ENCODE results near the gene OR8B8. TPM values are rescaled to one million over a fixed set of nuclear protein-coding genes. Genes with fewer than 3 reads are reported as not detected.
A peak's percentile ranks its signal among the peaks of the same experiment; 100 is the strongest.

OR8B8 gene
- total and polyA plus RNA-seq, 10 of the 15 experiments (the other 5 are each of a cell fraction or from before 2014, with no cell fraction given): not detected

DNA sequence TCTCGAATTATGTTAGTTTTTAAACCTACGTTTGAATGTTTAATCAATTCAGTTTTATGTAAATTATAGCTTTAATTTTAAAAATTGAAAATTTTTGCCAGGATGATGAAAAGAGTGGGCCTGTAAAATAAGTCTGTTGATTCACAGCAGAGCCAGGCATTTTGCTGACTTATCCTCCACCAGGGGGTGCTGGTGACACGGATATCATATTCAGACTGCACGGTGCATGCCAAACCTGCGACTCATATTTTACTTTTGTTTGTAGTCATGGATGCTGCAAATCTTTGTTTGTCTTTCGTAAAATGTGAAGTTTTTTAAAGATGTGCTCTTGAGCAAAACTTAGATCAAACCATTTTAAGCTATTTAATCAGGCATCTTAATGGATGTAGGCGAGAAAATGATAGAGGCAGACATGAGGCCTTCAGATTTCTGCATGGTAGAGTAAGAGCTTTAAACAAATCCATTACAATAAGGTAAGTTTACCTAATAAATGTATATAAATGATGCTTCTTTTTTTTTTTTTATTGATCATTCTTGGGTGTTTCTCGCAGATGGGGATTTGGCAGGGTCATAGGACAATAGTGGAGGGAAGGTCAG lies 43.1 kb downstream of the OR8B8 start (continued):
- TF ChIP-seq, protein P1, sequence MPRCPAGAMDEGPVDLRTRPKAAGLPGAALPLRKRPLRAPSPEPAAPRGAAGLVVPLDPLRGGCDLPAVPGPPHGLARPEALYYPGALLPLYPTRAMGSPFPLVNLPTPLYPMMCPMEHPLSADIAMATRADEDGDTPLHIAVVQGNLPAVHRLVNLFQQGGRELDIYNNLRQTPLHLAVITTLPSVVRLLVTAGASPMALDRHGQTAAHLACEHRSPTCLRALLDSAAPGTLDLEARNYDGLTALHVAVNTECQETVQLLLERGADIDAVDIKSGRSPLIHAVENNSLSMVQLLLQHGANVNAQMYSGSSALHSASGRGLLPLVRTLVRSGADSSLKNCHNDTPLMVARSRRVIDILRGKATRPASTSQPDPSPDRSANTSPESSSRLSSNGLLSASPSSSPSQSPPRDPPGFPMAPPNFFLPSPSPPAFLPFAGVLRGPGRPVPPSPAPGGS (IDR thresholded peaks at IDR 0.05; ENCODE audit: borderline replicate concordance, insufficient read depth, low read depth, low read length, poor library complexity, severe bottlenecking): no peak
- TF ChIP-seq EZH2 (IDR thresholded peaks at IDR 0.05; ENCODE audit: borderline replicate concordance, control insufficient read depth, low read depth, low read length) (no peak), CHD1 (IDR thresholded peaks at IDR 0.05; ENCODE audit: low read depth, low read length) (no peak), HDGF (IDR thresholded peaks at IDR 0.05) (no peak), RAD21 (IDR thresholded peaks at IDR 0.05; ENCODE audit: insufficient read depth, low read depth, low read length) (peak; percentile 48), HSF1 (IDR thresholded peaks at IDR 0.05; ENCODE audit: low read depth, low read length) (no peak), YY1 (IDR thresholded peaks at IDR 0.05; ENCODE audit: low read depth, low read length) (0 out of 2 replicates have a peak, but pooled peaks have one; percentile 33), JUNB (IDR thresholded peaks at IDR 0.05) (peak; percentile 13; the same call in 1 of the 2 replicates), ZNF274 (IDR thresholded peaks at IDR 0.05; ENCODE audit: insufficient read depth, insufficient read length) (no peak), GATAD2B (conservative IDR thresholded peaks at IDR 0.05; ENCODE audit: low read depth) (no peak), SMAD1 (IDR thresholded peaks at IDR 0.05; ENCODE audit: low read depth, partially characterized antibody) (no peak), RFX5 (IDR thresholded peaks at IDR 0.05; ENCODE audit: low read depth, low read length) (no peak)
- TF ChIP-seq, protein P2, sequence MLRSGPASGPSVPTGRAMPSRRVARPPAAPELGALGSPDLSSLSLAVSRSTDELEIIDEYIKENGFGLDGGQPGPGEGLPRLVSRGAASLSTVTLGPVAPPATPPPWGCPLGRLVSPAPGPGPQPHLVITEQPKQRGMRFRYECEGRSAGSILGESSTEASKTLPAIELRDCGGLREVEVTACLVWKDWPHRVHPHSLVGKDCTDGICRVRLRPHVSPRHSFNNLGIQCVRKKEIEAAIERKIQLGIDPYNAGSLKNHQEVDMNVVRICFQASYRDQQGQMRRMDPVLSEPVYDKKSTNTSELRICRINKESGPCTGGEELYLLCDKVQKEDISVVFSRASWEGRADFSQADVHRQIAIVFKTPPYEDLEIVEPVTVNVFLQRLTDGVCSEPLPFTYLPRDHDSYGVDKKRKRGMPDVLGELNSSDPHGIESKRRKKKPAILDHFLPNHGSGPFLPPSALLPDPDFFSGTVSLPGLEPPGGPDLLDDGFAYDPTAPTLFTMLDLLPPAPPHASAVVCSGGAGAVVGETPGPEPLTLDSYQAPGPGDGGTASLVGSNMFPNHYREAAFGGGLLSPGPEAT (IDR thresholded peaks at IDR 0.05; ENCODE audit: low read depth): no peak
